22Rv1 (cell line): Measurements from ENCODE around the gene KLHL29.

ENCODE experiments used
- H3K27ac ChIP-seq: fragments of 450-650 bp; 2 replicates; pipeline ENCODE4 v1.5.1; 2017
- CTCF ChIP-seq: fragments of 450-650 bp; IDR thresholded peaks from 2 replicates; pipeline ENCODE4 v1.5.1; 2017; ENCODE audit warnings: mild to moderate bottlenecking
- ZFX ChIP-seq: fragments of 450-650 bp; IDR thresholded peaks from 2 replicates; pipeline ENCODE4 v1.6.1; 2017; ENCODE audit warnings: antibody characterized with exemption, borderline replicate concordance

The KLHL29 gene

GRCh38 chr2:23508066-23508390 is 123.0 kb downstream of the KLHL29 start:
- no peak overlapping the region for H3K27ac ChIP-seq

GRCh38 chr2:23509103-23509502 is 124.1 kb downstream of the KLHL29 start:
- TF ChIP-seq ZFX = no peak
- H3K27ac ChIP-seq = no peak overlapping the region

More at GRCh38 chr2:23508066-23508390, 123.0 kb downstream of the KLHL29 start:
- no peak for TF ChIP-seq ZFX
- TF ChIP-seq CTCF = no peak

GRCh38 chr2:23509596-23510292 is 124.8 kb downstream of the KLHL29 start:
- H3K27ac ChIP-seq = no peak overlapping the region
- TF ChIP-seq CTCF (no peak), ZFX (no peak)

GRCh38 chr2:23510471-23510870 is 125.5 kb downstream of the KLHL29 start:
- no peak for TF ChIP-seq CTCF
- no peak for TF ChIP-seq ZFX
- H3K27ac ChIP-seq = no peak overlapping the region

- no peak for TF ChIP-seq ZFX
- no peak for TF ChIP-seq CTCF
- no peak overlapping the region for H3K27ac ChIP-seq
Observed at GRCh38 chr2:23512778-23513177, 127.8 kb downstream of the KLHL29 start.

GRCh38 chr2:23513245-23513871 is 128.4 kb downstream of the KLHL29 start:
- TF ChIP-seq ZFX (no peak), CTCF (no peak)
- H3K27ac ChIP-seq = no peak overlapping the region

- no peak overlapping the region for H3K27ac ChIP-seq
- no peak for TF ChIP-seq CTCF
- no peak for TF ChIP-seq ZFX
Observed at GRCh38 chr2:23513872-23514793, 129.2 kb downstream of the KLHL29 start.
